K562 (cell line): Measurements from ENCODE around the gene TSPAN18. TPM values are rescaled to one million over a fixed set of nuclear protein-coding genes. Genes with fewer than 3 reads are reported as not detected.

ENCODE experiments used
- CC2D1A ChIP-seq: fragments of 450-650 bp; IDR thresholded peaks from 2 replicates; pipeline ENCODE4 v1.6.1; 2017; ENCODE audit warnings: mild to moderate bottlenecking
- DNMT1 ChIP-seq: fragments of 450-650 bp; IDR thresholded peaks from 2 replicates; pipeline ENCODE4 v1.6.1; 2016; ENCODE audit warnings: antibody characterized with exemption, mild to moderate bottlenecking
- ELK1 ChIP-seq: sonication (generic); formaldehyde crosslinking; IDR thresholded peaks from 2 replicates; pipeline ENCODE4 v1.8.1; 2022; ENCODE audit warnings: missing genetic modification reagents
- FOXA3 ChIP-seq, 2 experiments: fragments of 450-650 bp in 1 of 2; sonication (generic) in 1 of 2; formaldehyde crosslinking; IDR thresholded peaks in 1 of 2; conservative IDR thresholded peaks in 1 of 2; 2 replicates each; pipeline versions ENCODE4 v1.4.0 to v1.8.0; 2020 to 2022; ENCODE audit warnings: mild to moderate bottlenecking in 2 of 2, missing genetic modification reagents in 1 of 2
- HMG20B ChIP-seq: fragments of 250-450 bp; sonication (Bioruptor Pico); IDR thresholded peaks from 2 replicates; pipeline ENCODE4 v1.5.0; 2021; ENCODE audit warnings: mild to moderate bottlenecking
- PCBP1 ChIP-seq: fragments of 200-400 bp; formaldehyde crosslinking; IDR thresholded peaks from 2 replicates; pipeline ENCODE4 v1.6.1; 2018; ENCODE audit warnings: mild to moderate bottlenecking, low read depth, low read length; ENCODE audit not compliant: poor library complexity, severe bottlenecking
- PHF20 ChIP-seq: fragments of 450-650 bp; IDR thresholded peaks from 2 replicates; pipeline ENCODE4 v1.6.1; 2018; ENCODE audit not compliant: partially characterized antibody
- STAT5B ChIP-seq: fragments of 250-450 bp; sonication (Bioruptor Pico); IDR thresholded peaks from 2 replicates; pipeline ENCODE4 v1.8.0; 2021; ENCODE audit warnings: mild to moderate bottlenecking, inconsistent platforms
- TGIF2 ChIP-seq: sonication (generic); formaldehyde crosslinking; IDR thresholded peaks from 2 replicates; pipeline ENCODE4 v1.8.1; 2022; ENCODE audit warnings: mild to moderate bottlenecking, missing genetic modification reagents, moderate library complexity
- ZBTB2 ChIP-seq: fragments of 450-650 bp; IDR thresholded peaks from 2 replicates; pipeline ENCODE4 v1.6.1; 2016; ENCODE audit warnings: antibody characterized with exemption
- ZC3H11A ChIP-seq: IDR thresholded peaks from 2 replicates; pipeline ENCODE4 v1.6.1; 2012; ENCODE audit warnings: low read depth, low read length, improper control_type of control experiment
- ZFP1 ChIP-seq: fragments of 450-650 bp; formaldehyde crosslinking; IDR thresholded peaks from 2 replicates; pipeline ENCODE4 v1.4.0; 2020; ENCODE audit warnings: mild to moderate bottlenecking, mixed read lengths
- ZKSCAN1 ChIP-seq: fragments of 150-350 bp; IDR thresholded peaks from 2 replicates; pipeline ENCODE4 v1.6.1; 2016; ENCODE audit warnings: low read depth, low read length
- ZNF133 ChIP-seq: fragments of 250-450 bp; sonication (Bioruptor Pico); IDR thresholded peaks from 2 replicates; pipeline ENCODE4 v1.4.0; 2020; ENCODE audit warnings: mild to moderate bottlenecking
- ZNF239 ChIP-seq: fragments of 250-450 bp; sonication (Bioruptor Pico); IDR thresholded peaks from 2 replicates; pipeline ENCODE4 v1.4.0; 2020; ENCODE audit warnings: mild to moderate bottlenecking
- ZNF717 ChIP-seq: fragments of 250-450 bp; sonication (Bioruptor Pico); IDR thresholded peaks from 2 replicates; pipeline ENCODE4 v1.5.0; 2021
- ZNF79 ChIP-seq: fragments of 250-450 bp; sonication (Bioruptor Pico); IDR thresholded peaks from 2 replicates; pipeline ENCODE4 v1.4.0; 2020; ENCODE audit warnings: low read depth, mild to moderate bottlenecking, moderate library complexity
- polyA plus RNA-seq, 8 experiments: library from polyadenylated mRNA; depleted of rRNA in 4 of 8; stranded (reverse) in 5 of 8; unstranded in 3 of 8; fragments of >200 nt; fragmentation: Nextera tagmentation in 2 of 8; fragmentation: Illumina TruSeq in 1 of 8; extraction: Ambion mirVana in 2 of 8; extraction: Trizol in 1 of 8; gene quantifications; 2 replicates each; pipeline versions ENCODE4 v1.2.1 to v1.2.3, GENCODE V29; 2011 to 2014; ENCODE audit warnings: inconsistent platforms in 1 of 8, missing spikeins in 1 of 8
- total RNA-seq, 7 experiments: library from RNA; depleted of rRNA in 6 of 7; stranded (reverse); fragments of >200 nt in 6 of 7; fragmentation: Illumina TruSeq in 2 of 7; extraction: Trizol in 2 of 7; gene quantifications; 2 replicates each; pipeline versions ENCODE4 v1.2.1 to v1.2.3, GENCODE V29; 2011 to 2021; ENCODE audit warnings: low replicate concordance in 1 of 7
- TF ChIP-seq, protein P1 (sequence below), 2 experiments: fragments of 450-650 bp; IDR thresholded peaks; 2 replicates each; pipeline ENCODE4 v1.6.1; 2016
- TF ChIP-seq, protein P2 (sequence below): fragments of 450-650 bp; IDR thresholded peaks from 2 replicates; pipeline ENCODE4 v1.6.1; 2016; ENCODE audit warnings: missing biosample characterization, missing genetic modification characterization

The TSPAN18 gene
- total and polyA plus RNA-seq, 9 of the 15 experiments (the other 6 are each of a cell fraction or from before 2014, with no cell fraction given) = 0.17 to 0.35 (median 0.22) TPM; not detected in 4

DNA sequence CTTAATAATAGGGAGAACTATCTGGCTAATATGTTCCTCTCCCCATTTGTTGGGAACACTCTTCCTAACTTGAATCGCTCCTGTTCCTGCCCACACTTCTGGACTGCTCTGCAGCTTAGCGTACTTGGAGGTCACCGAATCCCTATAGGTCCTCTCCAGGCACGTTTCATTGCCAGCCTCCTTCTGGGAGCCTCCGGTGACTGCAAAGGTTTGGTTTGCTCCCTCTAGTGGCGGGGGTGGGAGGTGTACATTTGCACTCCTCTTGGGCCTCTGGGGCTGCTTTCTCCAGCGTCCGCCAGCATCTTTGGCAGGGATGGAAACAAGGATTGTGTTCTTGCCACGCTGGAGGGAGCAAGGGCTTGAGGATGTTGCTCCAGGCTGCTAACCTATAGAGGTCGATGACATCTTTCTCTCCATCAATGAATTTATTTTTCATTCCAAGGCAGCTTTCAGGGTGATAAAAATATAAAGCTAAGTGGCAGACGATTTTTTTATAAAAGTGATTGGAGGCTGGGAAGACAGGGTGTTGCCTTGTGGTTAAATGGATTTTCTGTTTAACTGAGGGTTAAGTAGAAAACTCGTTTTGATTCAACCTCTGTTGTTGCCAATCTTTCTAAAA, 48.7 kb downstream of the TSPAN18 start (continued):
- TF ChIP-seq, protein P1, sequence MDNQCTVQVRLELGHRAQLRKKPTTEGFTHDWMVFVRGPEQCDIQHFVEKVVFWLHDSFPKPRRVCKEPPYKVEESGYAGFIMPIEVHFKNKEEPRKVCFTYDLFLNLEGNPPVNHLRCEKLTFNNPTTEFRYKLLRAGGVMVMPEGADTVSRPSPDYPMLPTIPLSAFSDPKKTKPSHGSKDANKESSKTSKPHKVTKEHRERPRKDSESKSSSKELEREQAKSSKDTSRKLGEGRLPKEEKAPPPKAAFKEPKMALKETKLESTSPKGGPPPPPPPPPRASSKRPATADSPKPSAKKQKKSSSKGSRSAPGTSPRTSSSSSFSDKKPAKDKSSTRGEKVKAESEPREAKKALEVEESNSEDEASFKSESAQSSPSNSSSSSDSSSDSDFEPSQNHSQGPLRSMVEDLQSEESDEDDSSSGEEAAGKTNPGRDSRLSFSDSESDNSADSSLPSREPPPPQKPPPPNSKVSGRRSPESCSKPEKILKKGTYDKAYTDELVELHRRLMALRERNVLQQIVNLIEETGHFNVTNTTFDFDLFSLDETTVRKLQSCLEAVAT (IDR thresholded peaks at IDR 0.05) = 0 out of 4 replicates have a peak, but pooled peaks of 1 of the 2 experiments have one; percentile 44
- TF ChIP-seq, protein P2, sequence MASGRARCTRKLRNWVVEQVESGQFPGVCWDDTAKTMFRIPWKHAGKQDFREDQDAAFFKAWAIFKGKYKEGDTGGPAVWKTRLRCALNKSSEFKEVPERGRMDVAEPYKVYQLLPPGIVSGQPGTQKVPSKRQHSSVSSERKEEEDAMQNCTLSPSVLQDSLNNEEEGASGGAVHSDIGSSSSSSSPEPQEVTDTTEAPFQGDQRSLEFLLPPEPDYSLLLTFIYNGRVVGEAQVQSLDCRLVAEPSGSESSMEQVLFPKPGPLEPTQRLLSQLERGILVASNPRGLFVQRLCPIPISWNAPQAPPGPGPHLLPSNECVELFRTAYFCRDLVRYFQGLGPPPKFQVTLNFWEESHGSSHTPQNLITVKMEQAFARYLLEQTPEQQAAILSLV (tag) = no peak
- TF ChIP-seq ZBTB2 (no peak), ZKSCAN1 (no peak), ZNF239 (CRISPR knock-in tag) (no peak), HMG20B (no peak), FOXA3 (CRISPR knock-in tag; conservative IDR thresholded peaks at IDR 0.05 in 1 of 2, IDR thresholded peaks at IDR 0.05 in 1 of 2) (no peak), ZNF717 (CRISPR knock-in tag) (no peak), ZFP1 (no peak), CC2D1A (peak; percentile 92), PCBP1 (no peak), ZNF79 (CRISPR knock-in tag) (no peak), DNMT1 (no peak), TGIF2 (no peak), ZC3H11A (no peak), PHF20 (no peak), ELK1 (CRISPR knock-in tag) (no peak), STAT5B (no peak), ZNF133 (CRISPR knock-in tag) (no peak)
